CD1c-positive myeloid dendritic cell (primary cell): ENCODE results near the gene CYFIP2.

Source experiments
- DNase-seq: peaks from one replicate; pipeline ENCODE4 v3.0.0-alpha.2; 2016; ENCODE audit errors: extremely low spot score

Gene CYFIP2

GRCh38 chr5:157288405-157289163, 22.7 kb downstream of the CYFIP2 start:
- no peak for DNase-seq

GRCh38 chr5:157289164-157289819, 23.4 kb downstream of the CYFIP2 start:
- DNase-seq, result no peak

- DNase-seq, result no peak
Observed at GRCh38 chr5:157290156-157290980, 24.4 kb downstream of the CYFIP2 start.

- peak; percentile 53 for DNase-seq
Observed at GRCh38 chr5:157290981-157291711, 25.2 kb downstream of the CYFIP2 start.

GRCh38 chr5:157292599-157292998, 26.7 kb downstream of the CYFIP2 start:
- DNase-seq, result no peak

- DNase-seq, result no peak
Observed at GRCh38 chr5:157294407-157295091, 28.6 kb downstream of the CYFIP2 start.

- no peak for DNase-seq
Observed at GRCh38 chr5:157295247-157295646, 29.3 kb downstream of the CYFIP2 start.

GRCh38 chr5:157300564-157300963, 34.6 kb downstream of the CYFIP2 start:
- DNase-seq, result no peak

GRCh38 chr5:157301066-157301465, 35.1 kb downstream of the CYFIP2 start:
- DNase-seq, result no peak

- no peak for DNase-seq
Observed at GRCh38 chr5:157303023-157303422, 37.1 kb downstream of the CYFIP2 start.

- no peak for DNase-seq
Observed at GRCh38 chr5:157303667-157304327, 37.9 kb downstream of the CYFIP2 start.

GRCh38 chr5:157306081-157306480, 40.2 kb downstream of the CYFIP2 start:
- DNase-seq, result no peak

GRCh38 chr5:157306692-157307471, 41.0 kb downstream of the CYFIP2 start:
- DNase-seq, result peak; percentile 10

GRCh38 chr5:157308836-157309465, 43.0 kb downstream of the CYFIP2 start:
- peak; percentile 17 for DNase-seq

GRCh38 chr5:157309796-157310195, 43.9 kb downstream of the CYFIP2 start:
- DNase-seq, result no peak

- no peak for DNase-seq
Observed at GRCh38 chr5:157311595-157311994, 45.7 kb downstream of the CYFIP2 start.

- DNase-seq, result peak; percentile 68
Observed at GRCh38 chr5:157312492-157312891, 46.6 kb downstream of the CYFIP2 start.

GRCh38 chr5:157322581-157322980, 56.7 kb downstream of the CYFIP2 start:
- no peak for DNase-seq

- DNase-seq, result no peak
Observed at GRCh38 chr5:157323107-157323706, 57.3 kb downstream of the CYFIP2 start.
